Measurements from ENCODE around the gene SORCS2.
"Not testable (repeated sequence)": the region's sequence is repeated elsewhere in the genome, so short reads cannot be mapped to it uniquely, and the experiment has no call there.

Gene SORCS2

GRCh38 chr4:7160951-7161440 is 31.3 kb upstream of the SORCS2 start:
- Histone ChIP-seq H3K27me3 (replicated peaks) (no peaks in the 10 kb centered on the region), H3K27ac (no peak overlapping the region), H3K36me3 (replicated peaks) (no peaks in the 10 kb centered on the region), H3K4me3 (ENCODE audit: low read depth, low read length) (no peak overlapping the region)
- TF ChIP-seq CTCF (IDR thresholded peaks at IDR 0.05; ENCODE audit: low read depth, low read length, missing control alignments) = no peak
- in situ Hi-C loops (cut with HindIII; ENCODE audit: low pct_ligation_motif_present, low sequenced_read_pairs) = no loop called here
- no peak for DNase-seq

- in situ Hi-C loops (cut with HindIII; ENCODE audit: low pct_ligation_motif_present, low sequenced_read_pairs) = no loop called here
- no peaks in the 10 kb centered on the region for H3K36me3 ChIP-seq (replicated peaks)
- DNase-seq = no peak
- no peak overlapping the region for H3K27ac ChIP-seq
- TF ChIP-seq CTCF (IDR thresholded peaks at IDR 0.05; ENCODE audit: low read depth, low read length, missing control alignments) = no peak
- no peaks in the 10 kb centered on the region for H3K27me3 ChIP-seq (replicated peaks)
- H3K4me3 ChIP-seq (ENCODE audit: low read depth, low read length) = no peak overlapping the region
Measured at GRCh38 chr4:7161721-7162214, 30.6 kb upstream of the SORCS2 start.

GRCh38 chr4:7165056-7165873 is 27.1 kb upstream of the SORCS2 start:
- in situ Hi-C loops (cut with HindIII; ENCODE audit: low pct_ligation_motif_present, low sequenced_read_pairs); H3K4me3 ChIP-seq (ENCODE audit: low read depth, low read length); H3K27ac ChIP-seq; H3K27me3 ChIP-seq (replicated peaks); H3K36me3 ChIP-seq (replicated peaks); DNase-seq: not testable (repeated sequence)

- no peak for TF ChIP-seq CTCF (IDR thresholded peaks at IDR 0.05; ENCODE audit: low read depth, low read length, missing control alignments)
- Histone ChIP-seq H3K36me3 (replicated peaks) (no peaks in the 10 kb centered on the region), H3K27me3 (replicated peaks) (no peaks in the 10 kb centered on the region), H3K4me3 (ENCODE audit: low read depth, low read length) (no peak overlapping the region), H3K27ac (no peak overlapping the region)
- no peak for DNase-seq
- in situ Hi-C loops (cut with HindIII; ENCODE audit: low pct_ligation_motif_present, low sequenced_read_pairs) = no loop called here
Measured at GRCh38 chr4:7165874-7166201, 26.5 kb upstream of the SORCS2 start.

GRCh38 chr4:7166237-7166636 is 26.1 kb upstream of the SORCS2 start:
- no peak overlapping the region for H3K27ac ChIP-seq
- no peaks in the 10 kb centered on the region for H3K36me3 ChIP-seq (replicated peaks)
- no peak for TF ChIP-seq CTCF (IDR thresholded peaks at IDR 0.05; ENCODE audit: low read depth, low read length, missing control alignments)
- DNase-seq = no peak
- in situ Hi-C loops (cut with HindIII; ENCODE audit: low pct_ligation_motif_present, low sequenced_read_pairs) = no loop called here
- no peak overlapping the region for H3K4me3 ChIP-seq (ENCODE audit: low read depth, low read length)
- H3K27me3 ChIP-seq (replicated peaks) = no peaks in the 10 kb centered on the region

GRCh38 chr4:7166981-7167700 is 25.2 kb upstream of the SORCS2 start:
- H3K27ac ChIP-seq = no peak overlapping the region
- in situ Hi-C loops (cut with HindIII; ENCODE audit: low pct_ligation_motif_present, low sequenced_read_pairs) = no loop called here
- TF ChIP-seq CTCF (IDR thresholded peaks at IDR 0.05; ENCODE audit: low read depth, low read length, missing control alignments) = no peak
- H3K27me3 ChIP-seq (replicated peaks) = no peaks in the 10 kb centered on the region
- no peaks in the 10 kb centered on the region for H3K36me3 ChIP-seq (replicated peaks)
- no peak overlapping the region for H3K4me3 ChIP-seq (ENCODE audit: low read depth, low read length)
- DNase-seq = no peak

Data from brain microvascular endothelial cell (primary cell).